Activated CD4-positive, alpha-beta T cell treated with anti-CD3 and anti-CD28 coated beads, Interleukin-2, Interleukin-4, amounts not matched to agents 100 ng/mL and 50 ng/mL, durations not matched to agents 16 hours and 8 hours (primary cell): Measurements from ENCODE around the gene INCA1.

Experiments used
- DNase-seq: peaks from one replicate; pipeline ENCODE4 v3.0.0-alpha.2; 2020; ENCODE audit warnings: low spot score

Gene INCA1

DNA sequence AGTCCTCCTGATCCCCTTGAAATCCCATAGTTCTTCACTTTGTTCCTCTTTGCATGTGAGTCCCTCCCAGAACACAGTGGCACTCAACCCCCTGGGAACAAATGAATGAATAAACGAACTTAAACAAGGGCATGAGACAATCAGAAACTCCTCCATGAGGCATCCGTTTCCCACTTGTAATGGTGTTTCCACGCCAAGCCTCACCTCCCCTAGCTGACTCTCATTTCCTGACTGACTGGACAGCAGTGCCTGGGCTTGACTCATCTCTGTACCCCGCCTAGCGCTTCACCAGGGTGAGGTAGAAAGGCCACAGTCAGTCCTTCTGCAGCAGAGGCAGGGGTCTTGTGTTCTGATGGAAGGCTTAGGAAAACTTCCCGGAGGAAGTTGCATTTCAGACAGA lies 14.6 kb upstream of the INCA1 start:
- DNase-seq: peak; percentile 82

DNA sequence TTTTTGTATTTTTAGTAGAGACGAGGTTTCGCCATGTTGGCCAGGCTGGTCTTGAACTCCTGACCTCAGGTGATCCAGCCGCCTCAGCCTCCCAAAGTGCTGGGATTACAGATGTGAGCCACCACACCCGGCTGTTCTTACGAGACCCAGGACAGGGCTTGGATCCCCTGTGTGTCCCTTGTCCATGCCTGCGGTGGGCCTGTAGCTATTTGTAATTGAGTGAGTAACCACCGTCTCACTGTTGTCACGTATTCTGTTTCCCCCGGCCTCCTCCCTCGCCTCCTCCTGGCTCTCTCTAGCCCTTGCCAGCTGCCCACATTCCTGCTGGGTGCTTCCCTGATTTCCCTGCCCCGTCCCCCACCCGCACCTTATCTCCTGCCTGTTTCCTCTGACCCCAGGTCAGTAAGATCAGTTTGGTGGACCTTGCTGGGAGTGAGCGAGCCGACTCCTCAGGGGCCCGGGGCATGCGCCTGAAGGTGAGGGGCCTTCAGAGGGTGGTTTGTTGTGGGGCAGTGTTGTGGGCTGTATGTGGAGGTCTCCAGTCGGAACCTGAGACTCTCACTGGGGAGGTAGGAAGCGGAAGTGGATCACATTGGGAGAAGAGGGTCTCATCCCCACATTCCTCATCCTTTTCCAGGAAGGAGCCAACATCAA lies 6.0 kb upstream of the INCA1 start:
- no peak for DNase-seq

DNA sequence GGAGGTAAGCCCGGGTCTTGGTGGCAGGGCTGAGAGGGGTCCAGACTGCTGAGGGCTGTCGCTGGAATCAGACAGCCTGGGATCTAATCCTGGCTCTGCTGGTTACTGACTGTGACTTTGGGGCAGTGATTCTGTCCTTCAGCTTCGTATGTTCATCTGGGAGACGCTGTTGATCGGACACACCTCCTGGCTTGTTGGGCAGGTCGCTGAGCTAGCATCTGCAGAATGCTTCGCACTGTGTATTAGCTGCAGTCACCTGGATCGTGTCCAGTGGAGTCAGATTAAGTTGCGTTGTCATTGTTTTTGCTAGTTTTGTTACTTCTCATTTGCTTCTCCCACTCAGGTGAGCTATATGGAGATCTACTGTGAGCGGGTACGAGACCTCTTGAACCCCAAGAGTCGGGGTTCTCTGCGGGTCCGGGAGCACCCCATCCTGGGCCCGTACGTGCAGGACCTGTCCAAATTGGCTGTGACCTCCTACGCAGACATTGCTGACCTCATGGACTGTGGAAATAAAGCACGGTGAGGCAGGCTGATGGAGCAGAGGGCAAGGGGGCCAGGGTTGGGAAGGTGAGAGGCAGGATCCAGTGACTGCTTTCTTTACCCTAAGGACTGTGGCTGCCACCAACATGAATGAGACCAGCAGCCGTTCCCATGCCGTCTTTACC lies 4.9 kb upstream of the INCA1 start:
- no peak for DNase-seq

DNA sequence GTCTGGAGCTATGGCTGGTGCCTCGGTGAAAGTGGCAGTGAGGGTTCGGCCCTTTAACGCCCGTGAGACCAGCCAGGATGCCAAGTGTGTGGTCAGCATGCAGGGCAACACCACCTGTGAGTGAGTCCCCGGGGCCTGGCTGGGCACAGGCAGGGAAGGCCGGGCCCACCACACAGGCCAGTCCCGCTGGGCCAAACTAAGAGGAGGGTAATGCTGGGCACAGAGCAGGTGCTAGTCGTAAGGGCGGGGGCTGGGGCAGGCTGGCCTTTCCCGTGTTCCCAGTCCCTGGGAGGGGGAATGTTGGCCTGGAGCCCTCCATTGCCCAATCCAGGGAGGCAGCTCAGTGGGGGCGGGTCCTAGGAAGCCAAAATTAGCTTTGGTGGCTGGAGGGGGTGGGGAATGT lies 2.9 kb upstream of the INCA1 start:
- DNase-seq: no peak

DNA sequence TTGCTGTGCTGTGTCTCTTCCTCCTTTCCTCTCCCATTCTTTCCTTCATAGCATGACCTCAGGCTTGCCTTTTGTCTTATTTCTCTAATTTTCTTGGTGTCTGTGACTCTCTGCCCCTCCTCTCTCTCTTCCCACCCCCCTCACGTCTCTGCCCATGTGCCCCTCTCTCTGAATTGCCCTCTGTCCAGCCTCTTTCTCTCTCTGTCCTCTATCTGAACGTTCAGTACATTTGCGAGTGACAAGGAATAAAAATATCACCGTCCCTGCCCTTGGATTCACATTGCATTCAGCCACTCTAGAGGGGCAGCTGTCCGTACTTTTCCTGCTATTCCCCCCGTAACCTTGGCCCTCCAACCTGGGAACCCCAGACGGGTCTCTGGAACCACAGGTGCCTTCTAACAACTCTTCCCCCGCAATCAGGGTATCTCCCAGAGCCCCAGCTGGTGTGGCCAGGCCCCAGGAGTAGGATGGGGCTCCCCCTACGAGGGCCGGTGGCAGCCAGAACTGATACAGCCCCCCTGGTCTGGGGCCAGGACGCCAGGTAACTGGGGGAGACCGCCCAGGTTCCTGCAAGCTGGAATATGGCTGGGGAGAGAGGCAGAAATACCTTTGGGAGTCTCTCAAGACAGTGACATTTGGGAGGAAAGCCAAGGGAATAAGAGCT lies 2.2 kb upstream of the INCA1 start:
- no peak for DNase-seq

DNA sequence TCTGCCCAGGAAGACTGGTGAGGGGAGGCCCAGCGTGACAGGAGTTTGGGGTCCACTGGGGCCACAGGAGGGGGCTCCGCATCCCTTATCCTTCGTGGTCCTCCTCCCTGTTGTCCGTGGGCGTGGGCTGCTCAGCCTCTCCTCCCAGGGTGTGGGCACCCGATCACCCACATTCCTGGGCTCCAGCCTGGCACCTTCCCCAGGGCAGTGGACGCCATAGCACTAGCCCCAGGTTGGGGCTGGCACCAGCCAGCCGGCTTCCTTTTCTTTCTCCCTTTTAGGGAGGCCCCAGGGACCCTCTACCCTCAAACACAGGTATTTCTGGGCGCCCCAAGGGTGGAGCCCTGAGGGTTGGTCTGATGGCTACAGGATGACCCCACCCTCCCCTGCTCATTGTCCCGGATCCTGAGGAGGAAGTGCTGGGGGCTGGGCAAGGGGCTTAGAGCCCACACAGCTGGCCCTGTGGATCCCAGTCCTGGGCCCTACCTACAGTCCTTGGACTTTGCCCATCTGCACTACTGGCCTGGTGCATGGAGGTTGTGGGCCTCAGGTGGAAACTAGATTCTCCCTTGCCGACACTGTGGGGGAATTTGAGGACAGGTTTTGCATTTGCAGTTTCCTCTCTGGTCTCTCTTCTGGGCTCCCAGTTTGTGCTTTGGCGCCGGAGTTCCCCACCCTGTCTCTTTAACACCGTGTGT lies 1.6 kb upstream of the INCA1 start:
- no peak for DNase-seq

DNA sequence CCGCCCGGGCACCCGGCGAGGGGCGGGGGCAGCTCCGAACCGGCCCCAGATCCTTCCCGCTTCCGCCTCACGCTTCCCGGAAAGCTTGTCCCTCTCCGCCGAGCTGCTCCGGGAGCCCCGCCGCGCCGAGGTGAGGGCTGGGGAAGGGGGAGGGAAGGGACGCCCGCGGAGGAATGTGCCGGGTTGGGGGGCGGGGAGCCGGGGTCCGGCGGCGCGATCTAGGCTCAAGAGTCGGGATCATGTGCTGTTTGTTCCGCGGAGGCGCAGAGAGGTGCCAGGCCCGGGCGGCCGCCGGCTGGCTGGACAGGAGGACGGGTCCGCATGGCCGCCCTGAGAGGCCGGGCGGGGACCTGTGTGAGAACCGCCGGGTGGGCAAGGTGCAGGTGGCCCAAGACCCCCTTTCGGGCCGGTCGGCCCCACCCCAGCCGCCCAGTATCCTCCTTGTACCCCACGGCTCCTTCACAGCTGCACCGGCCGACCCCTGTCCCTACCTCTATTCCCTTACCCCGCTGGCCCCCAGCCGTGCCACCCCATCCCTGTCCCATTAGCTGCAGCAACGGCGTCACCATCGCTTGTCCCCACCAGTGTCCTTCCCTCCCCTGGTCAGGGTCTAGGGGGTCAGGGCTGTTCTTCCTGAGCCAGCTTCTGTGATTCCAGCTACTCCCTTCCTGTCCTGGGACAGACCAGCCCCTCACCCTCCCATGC lies 857 bp upstream of the INCA1 start:
- DNase-seq: no peak

DNA sequence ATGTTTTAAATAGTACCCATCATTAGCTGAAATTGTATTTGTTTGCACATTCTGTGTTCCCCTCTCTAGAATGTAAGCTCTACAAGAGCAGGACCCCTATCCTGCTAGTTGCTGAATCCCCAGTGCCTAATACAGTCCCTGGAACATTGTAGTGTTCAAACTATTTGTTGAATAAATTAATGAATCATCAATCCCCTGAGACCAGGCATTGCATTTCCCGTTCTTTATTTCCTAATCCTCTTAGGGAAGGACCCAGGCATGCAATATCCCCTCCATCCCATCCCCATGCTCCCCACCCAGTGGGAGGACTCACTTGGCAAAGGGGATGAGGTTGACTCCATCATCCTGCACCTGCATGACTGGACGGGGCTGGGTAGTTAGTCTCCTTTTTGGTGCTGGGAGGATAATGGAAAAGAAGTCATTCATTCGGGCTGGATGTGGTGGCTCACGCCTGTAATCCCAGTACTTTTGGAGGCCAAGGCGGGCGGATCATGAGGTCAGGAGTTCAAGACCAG lies 3.2 kb downstream of the INCA1 start:
- no peak for DNase-seq

DNA sequence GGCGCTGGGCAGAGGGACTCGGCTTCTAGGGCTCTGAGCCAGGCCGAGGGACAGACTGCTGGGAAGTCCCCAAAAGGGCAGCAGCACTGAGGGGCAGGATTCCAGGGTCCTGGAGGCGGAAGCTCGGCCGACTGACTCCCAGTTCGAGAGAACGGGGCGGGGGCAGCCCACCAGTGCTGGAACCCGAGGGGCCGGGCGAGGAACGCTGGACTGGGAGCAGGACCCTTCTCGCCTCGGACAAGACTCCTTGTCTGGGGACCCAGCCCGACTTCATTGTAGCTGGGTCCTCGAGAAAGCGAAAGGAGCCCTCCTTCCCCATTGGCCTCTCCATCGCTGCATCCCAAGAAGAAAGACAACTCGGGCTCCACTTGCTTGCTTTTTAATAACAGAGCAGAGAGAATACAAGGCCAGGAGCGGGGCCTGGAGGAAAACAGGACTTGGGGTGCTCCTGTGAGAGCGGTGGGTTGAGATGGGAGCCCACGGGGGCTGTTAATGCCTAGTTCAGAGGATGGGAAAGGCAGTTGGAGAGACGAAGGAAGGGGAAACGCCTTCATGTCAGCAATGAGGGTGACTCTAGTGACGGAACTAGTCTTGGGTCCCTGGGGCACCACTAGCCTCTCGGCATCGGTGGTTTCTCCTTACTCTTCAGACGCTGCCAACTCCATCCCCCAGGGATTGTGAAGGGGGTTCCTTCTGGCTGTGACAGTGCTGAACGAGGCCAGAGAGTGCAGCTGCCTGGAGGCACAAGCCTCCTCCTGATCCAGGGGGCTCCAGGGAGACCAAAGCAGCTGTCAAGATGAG lies 9.4 kb downstream of the INCA1 start:
- no peak for DNase-seq

DNA sequence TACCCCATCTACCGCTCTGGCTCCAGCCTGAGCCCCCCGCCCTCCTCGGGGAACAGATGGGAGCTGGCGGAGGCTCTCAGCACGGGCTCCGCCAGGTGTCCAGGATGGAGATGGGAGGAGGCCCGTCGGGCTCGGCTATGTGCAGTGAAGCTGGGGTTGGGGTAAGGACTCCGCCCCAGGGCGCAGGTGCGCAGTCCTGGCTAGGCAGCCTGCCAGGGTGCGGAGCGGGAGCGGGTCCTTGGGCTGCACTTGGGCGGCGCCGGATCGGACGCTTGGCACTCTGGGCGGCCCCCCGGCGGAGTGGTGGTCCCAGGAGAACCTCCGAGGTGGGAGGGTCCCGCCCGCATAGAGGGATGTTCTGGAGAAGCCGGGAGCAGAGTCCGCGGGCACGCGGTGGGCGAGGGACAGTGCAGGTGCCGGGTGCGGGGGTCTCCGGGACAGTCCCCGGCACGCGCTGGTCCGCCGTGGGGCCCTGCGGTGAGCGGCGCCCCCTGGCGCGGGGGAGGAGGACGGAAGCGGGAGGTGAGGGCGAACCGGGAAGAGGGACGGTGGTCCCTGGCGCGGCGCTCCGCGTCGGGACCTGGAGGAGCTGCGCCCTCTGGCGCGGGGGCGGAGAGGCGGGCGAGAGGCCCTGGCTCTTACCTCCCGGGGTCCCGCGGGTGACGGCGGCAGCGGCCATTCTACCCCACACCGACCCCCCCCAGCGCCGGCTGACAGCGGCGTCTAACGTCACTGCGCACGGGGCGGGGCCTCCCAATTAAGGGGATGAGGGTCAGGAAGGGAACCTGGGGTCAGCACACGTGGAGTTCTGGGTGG lies 10.2 kb downstream of the INCA1 start, which contains the start of gene CAMTA2:
TSS of gene CAMTA2 (minus strand) at position 725 of the 816 bp plus-strand sequence. CDS start 1,453 bp downstream, outside the sequence.
- peak; percentile 89 for DNase-seq

DNA sequence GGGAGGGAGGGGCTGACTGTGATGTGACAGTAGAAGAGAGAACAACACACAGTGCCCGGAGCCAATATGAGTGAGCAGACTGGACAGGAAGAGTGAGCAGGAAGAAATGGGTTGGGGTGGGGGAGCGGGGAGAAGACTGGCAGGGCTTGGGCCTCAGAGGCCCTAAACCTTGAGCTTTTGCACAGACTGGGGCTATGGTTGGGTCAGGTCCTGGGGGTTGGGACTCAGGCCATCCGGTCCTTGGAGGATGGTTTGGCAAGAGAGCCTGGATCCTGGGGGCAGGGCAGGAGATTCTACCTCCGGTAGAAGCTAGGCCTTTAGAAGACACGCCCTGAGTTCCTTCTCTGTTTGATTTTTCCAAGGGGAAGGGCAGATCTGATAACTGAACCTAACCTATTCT lies 10.9 kb downstream of the INCA1 start:
- DNase-seq: no peak

DNA sequence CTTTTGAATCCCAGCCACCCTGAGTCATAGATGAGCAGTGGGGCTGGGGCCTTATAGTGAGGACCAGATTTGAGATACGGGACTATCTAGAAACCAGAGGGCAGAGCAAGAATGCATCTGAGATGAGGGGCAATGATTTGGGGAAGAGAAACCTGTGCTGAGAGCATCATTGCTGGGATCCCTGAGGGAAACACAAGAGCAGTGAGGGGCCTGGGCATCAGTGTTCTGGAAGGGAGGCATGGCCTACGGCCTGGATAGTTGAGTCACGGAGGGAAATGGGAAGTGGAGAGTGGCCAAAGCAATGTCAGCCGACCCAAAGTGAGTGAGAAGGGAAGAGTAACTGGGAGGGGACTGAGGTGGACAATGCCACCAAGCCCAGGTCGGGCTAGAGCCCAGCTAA lies 15.0 kb downstream of the INCA1 start:
- DNase-seq: no peak

DNA sequence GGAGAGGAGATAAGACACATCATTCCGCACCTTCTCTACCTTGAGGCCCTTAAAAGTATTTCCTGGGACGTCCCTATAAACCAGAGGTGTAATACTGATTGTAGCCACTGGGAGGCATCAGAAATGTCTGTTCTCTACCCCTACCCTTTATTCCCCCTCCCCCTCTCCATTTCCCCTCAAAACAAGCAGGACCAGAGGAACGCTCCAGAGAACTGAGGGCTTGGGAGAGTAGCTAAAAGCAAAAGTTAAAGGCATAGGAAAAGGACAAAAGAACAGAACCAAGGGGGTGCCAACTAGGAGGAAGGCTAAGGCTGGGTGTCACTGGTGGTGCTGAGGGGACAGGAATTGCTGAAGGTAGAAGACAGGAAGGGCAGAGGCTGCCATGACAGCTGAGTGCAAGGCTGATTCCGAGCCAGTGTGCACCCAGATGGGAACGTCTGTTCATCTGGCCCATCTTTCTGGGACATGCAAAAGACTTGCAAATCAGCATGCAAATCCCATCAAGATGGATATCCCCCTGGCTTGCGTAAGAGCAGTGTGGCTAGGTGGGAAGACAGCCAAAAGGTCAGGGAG lies 16.6 kb downstream of the INCA1 start:
- DNase-seq: peak; percentile 72

DNA sequence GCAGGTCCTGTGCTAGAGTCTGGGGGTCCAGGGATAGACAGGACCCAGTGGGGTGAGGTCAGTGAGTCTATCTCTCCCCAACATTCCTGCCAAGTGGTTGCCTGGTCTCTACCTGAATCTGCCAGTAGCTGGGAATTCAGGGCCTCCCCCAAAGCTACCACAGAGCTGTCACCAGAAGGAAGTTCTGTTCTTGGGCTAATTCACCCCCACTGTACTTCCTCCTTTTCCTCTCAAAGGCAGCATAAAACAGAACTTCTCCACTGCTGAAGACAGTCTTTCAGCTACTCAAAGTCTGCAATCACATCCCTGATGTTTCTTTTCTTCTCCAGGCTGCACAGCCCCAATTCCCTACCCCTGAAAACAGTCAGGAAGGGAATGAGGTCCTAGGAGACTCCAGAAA lies 18.6 kb downstream of the INCA1 start:
- DNase-seq: no peak

DNA sequence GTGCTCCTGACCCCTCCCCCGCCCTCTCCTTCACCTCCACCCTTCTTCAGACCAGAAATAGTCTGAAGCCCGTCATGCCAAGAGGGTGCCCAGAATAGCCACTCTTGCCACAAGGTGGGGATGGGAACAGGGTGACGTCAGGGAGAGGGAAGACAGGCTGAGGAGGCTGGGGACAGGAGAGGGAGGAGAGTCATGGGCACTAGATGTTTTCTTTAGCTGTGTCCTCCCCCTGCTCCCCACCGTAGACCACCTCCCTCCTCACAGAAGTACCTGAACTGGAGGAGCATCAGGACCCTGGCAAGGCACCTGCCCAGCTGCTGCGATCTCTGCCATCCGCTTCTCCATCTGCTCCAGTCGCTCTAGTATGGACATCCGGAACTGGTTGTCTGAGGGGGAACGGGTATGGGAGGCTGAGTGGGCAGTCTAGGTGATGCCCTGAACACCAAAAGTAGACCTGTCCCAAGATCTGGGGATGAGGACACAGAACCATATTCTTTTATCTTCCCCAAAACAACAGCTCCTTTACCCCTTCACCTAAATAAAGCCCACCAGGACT lies 23.1 kb downstream of the INCA1 start:
- DNase-seq: no peak

DNA sequence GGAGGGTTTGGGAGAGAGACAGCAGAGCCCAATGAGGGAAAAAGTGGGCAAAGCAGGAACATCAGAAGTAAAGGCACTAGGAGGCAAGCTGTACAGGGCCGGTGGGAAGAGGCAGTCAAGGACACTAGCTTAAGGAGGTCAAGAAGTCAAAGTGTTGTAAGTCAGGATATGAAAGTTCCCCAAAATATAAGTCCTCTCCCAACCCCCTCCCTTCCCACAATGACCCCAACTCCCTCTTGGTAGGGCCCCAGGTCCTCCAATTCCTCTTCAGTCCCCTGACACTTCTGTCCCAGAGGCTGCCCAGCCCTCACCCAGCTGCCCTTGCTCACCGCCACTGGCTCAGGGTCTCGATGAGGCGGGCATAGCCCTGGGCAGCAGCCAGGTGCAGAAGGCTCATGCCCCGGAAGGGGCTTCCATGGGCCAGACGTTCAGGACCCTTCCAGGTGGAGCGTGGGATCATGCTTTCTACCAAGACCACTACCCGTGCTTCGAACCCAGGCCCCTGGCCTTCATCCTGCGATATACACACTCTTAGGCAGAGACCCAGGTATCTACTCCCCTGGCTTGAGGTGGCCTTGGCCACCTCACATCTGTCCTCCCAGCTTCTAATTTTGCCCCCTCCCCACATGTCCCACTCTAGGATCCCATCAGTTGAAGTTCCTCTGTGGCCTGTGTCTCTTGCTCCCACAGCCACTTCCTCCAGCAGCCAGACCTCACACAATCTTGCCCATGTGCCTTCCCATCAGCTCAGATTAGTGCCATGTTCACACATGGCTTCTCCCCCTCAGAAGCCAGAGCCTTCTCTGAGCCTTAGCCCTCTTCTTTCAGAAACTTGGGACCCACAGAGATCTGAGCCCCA lies 23.8 kb downstream of the INCA1 start:
- no peak for DNase-seq

DNA sequence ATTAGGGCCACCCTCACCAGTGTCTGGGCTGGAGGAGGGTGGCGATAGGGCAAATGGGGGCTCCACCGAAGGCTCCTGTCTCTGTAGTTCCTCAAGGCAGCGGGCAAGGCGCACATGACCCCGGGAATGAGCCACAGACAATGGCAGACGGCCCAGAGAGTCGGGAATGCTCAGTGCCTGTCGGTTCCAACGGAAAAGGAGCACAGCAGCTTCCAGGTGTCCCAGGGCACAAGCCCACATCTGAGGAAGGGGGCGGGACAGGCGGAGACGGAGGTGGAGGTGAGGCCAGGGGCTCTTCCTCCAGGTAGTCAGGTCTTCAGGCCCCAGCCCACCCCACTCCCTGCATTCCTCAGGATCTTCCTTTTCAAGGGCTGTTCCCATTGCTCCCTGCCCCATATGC lies 24.6 kb downstream of the INCA1 start:
- no peak for DNase-seq

DNA sequence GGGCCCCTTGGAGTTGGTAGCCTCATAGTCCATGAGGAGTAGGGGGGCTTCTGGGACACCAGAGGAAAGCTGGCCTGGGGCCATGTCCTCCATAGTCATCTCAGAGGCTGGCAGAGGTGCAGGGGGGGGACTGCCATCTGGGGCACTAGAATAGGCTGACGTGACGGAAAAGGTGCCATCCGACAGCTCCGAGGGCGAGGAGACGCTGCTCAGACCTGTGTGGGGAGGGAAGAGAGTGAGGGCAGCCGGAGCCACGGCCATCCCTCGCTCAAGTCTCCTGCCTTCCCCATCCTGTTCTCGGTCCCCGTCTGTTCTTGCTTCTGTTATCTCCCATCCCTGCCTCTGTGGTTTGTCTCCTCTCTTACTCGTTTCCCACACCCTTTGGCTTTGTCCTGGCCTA lies 25.0 kb downstream of the INCA1 start:
- DNase-seq: no peak

DNA sequence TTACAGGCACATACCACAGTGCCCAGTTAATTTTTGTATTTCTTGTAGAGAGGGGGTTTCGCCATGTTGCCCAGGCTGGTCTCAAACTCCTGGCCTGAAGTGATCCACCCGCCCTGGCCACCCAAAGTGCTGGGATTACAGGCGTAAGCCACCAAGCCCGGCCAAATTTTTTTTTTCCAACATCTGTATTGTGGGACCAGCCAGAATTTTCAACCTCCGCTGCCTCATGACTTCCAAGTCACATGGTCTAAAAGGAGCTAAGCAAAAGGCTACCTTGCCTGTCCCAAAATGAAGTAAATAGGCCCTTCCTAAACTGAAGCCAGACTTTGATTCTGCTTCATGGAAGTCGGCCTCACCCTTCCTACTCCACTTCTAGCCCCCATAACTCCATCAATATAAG lies 25.5 kb downstream of the INCA1 start:
- no peak for DNase-seq
